EL (cell line): ENCODE results near the gene BDKRB1.

ENCODE experiments used
- DNase-seq: peaks from one replicate; pipeline ENCODE4 v3.0.0-alpha.2; 2016

BDKRB1 gene

DNA sequence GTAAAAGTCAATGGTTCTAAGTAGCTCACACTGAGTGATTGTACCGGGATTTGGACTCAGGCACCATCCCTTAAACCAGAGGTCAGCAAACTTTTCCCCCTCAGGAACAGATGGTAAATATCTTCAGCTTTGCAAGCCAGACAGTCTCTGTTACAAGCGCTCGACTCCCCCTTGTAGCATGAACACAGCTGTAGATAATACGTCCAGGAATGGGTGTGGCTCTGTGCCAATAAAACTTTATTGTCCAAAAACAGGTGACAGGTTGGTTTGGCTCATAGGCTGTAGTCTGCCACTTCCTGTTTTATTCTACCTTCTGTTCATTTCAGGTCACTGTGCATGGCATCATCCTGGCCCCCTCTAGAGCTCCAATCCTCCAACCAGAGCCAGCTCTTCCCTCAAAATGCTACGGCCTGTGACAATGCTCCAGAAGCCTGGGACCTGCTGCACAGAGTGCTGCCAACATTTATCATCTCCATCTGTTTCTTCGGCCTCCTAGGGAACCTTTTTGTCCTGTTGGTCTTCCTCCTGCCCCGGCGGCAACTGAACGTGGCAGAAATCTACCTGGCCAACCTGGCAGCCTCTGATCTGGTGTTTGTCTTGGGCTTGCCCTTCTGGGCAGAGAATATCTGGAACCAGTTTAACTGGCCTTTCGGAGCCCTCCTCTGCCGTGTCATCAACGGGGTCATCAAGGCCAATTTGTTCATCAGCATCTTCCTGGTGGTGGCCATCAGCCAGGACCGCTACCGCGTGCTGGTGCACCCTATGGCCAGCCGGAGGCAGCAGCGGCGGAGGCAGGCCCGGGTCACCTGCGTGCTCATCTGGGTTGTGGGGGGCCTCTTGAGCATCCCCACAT is 7.6 kb downstream of the BDKRB1 start:
- no peak for DNase-seq

DNA sequence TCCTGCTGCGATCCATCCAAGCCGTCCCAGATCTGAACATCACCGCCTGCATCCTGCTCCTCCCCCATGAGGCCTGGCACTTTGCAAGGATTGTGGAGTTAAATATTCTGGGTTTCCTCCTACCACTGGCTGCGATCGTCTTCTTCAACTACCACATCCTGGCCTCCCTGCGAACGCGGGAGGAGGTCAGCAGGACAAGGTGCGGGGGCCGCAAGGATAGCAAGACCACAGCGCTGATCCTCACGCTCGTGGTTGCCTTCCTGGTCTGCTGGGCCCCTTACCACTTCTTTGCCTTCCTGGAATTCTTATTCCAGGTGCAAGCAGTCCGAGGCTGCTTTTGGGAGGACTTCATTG is 8.2 kb downstream of the BDKRB1 start:
- DNase-seq: no peak

DNA sequence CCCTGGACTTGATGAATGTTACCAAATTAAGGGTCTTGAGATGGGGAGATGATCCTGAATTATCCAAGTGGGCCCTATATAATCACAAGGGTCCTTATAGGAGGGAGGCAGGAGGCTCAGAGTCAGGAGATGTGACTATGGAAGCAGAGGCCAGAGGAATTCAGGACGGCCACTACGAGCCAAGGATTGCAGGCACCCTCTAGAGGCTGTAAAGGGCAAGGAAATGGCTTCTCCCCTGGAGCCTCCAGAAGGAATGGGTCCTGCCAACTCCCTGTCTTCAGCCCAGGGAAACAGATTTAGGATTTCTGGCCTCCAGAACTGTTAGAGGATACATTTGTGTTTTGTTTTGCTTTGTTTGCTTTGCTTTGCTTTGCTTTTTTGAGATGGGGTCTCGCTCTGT is 8.8 kb downstream of the BDKRB1 start:
- peak; percentile 61 for DNase-seq

DNA sequence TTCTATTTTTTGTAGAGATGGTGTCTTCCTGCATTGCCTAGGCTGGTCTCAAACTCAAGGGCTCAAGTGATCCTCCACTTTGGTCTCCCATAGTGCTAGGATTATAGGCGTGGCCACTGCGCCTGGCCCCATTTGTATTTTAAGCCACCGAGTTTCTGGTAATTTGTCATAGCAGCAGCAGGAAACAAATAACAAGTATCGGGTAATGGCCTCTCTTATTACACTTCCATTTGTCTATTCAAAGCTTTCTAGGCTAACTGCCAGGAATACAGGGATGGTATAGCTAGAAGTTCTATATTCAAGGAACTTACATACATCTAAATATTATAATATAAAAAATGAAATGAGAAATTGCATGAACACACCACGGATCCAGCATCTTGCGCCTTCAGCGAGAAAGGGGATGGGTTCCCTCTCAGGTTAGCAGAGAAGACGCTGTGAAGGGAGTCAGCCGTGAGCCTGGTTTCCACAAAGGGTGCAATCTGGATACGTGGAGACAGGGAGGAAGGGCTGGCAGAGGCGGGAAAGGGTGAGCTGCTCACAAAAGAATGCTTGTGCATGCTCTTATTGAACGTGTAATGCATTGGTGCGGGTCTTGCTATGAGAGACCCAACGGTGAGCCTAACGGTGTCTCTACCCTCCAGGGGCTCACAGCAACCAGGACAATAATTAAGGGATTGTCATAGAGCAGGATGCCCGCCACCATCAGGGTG is 9.5 kb downstream of the BDKRB1 start:
- DNase-seq: no peak

DNA sequence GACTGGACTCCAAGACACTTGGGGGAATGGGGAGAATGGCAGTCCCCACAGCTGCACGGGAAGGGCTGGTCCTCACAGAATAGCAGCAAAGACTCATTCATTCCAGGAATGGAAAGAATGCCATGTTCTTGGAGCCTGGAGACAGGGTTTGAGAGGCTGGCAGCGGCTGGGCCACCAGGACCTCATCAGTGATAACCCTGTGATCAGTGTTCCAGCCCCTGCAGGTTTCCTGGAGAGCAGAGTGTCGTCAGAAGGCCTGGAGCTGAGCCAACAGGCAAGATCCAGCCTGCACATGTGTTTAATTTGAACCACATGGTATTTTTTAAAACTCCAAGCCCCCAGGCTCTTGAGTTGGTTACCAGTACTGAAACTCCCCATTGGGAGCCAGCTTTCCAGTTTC is 11.3 kb downstream of the BDKRB1 start:
- peak; percentile 94 for DNase-seq

DNA sequence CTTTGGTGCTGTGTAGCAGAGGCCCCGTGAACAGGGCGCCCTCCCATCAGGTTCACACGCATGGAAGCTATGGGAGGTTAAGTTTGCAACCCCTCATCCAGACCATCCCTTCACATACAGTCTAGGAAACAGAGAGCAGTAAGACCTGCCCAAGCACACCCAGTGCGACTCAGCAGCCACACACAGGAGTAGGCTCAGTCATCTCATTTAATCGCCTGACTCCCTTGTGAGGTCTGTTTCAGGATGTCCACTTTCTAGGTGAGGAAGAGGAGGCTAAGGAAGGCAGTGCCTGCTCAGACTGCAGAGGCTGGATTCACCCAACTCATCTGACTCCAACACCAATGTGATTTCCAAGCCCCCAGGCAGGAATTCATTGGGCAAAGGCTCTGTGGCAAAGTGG is 11.9 kb downstream of the BDKRB1 start:
- peak; percentile 56 for DNase-seq

DNA sequence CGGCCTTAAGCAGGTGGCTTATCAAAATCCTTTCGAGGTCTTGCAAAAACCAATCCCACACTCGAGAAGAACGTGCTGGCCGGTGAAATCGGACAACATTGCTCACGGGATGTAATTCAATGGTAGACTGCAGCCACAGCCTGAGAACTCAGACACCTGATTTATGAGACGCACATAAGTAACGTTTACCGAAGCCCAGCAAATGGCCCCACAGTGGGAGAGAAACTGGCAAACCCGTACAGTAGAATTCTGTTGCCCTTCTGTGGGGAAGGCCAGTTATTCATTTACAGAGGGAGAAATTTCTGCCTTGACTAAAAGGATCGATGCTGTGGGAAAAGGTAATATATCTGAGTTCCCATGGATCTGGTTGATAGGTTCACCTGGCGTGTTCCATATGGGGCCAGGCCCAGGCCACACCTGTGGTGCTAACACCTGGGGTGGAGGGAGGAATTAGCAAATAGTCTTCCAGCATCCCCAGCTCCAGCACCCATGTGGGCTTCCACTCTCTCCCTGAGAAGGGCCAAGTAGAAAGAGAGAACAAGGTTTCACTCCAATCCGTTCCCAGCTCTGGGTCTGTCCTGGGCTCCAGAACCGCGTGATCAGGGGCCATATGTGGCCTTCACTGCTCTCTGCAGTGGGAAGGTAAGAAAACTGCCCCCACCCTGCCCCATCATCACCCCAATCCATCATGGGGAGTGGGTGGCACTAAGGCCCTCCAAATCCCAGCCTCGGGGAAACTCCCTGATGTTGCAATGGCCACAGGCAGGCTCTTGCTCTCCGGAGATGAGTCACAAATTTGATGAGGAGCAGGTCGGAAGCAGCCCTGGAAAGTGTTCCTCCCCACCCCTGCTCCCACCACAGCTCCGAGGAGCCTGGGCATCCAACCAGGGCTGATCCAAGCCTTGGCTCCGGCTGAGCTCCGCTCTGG is 12.7 kb downstream of the BDKRB1 start:
- peak; percentile 97 for DNase-seq

DNA sequence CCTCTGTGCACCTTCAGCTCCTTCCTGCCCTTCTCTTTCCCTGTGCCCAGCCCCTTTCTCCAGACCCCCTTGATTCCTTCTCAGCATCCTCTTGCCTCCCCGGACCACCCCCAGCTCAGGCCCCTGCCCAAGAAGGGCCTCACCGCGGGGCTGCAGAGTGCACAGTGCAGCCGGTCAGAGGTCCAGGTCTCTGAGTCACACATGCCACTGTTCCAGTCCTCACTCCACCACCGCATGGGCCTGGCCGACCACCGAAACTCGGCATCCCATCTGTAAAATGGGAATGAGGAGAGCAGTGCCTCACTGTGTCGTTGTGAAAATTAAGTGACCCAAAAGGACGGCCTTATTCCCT is 13.3 kb downstream of the BDKRB1 start:
- no peak for DNase-seq

DNA sequence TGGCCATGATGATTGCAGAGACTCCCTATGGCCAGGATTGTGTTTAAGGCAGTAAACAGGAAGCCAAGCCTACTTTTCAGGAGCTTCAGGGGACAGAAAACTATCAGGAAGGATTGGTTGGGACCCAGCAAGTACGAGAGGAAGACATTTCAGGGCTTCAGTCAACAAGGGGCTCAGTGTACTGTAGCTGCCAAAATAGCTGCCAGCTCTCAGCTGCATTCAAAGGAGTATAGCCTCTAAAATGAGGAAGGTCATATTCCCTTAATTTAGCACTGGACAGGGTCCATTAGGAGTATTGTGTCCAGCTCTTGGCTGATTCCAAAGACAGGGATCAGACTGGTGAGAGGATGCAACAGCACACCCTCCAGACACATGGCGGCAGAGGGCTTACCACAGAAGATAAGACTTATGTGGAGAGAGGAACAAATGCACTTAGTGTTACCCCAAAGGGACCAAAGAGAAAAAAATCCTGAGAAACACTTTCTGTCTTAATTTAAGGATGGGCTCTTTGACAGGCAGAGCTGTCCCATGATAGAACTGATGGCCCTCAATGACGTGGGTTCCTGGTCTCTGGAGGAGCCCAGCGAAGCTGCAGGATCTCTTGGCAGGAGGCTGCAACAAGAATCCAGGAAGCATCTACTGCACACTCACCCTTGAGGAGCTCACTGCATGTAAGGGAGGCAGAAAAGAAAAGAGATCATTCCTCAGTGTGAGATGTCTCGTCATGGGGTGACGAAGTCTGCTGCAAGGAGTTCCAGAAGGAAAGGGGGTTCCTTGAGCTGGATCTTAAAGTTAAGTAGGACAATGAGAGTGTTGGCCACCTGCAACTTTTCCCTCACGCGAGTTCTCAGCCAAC is 14.8 kb downstream of the BDKRB1 start:
- DNase-seq: no peak

DNA sequence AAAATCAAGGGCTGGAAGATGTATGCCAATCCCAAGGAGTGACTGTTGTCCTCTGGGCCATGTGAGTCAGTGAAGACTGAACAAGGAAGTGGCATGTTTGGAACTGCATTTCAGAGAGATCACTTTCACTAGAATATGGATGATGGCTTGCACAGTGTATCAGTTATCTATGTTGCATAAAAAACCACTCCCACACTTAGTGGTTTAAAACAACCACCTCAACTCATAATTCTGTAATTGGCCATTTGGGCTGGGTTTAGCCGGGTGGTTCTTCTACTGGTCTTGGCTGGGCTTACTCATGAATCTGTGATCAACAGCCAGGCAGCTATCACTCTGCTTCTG is 15.4 kb downstream of the BDKRB1 start:
- peak; percentile 34 for DNase-seq

DNA sequence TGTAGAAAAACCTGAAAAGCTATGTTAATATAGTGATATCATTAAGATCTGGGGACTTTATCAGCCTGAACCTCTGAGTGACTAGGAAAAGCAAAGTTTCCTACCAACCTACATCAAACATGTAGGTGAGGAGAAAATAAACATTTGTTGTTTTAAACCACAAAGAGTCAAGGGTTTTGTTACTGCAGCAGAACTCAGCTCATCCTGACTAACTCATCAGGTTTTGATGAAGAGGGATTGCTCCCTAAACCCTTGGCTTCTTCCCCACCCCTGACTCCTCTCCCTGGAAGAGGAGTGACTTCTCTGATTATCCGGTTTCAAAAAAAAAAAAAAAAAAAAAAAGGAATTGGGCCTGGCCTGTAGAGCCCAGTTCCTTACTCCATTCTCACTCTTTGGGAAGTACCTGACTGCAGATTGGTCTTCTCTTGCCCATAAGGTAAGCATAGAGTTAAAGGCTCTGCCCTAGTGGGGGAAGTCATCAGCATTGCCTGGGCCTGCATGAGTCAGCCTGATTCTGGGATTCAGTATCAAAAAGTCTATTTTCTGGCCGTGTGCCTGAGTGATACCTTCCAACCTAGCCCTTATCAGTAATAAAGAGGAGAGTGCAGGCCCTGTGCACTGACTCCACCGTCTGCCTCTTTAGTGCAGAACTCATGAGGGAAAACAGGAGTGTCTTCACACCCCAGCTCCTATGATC is 16.9 kb downstream of the BDKRB1 start:
- DNase-seq: peak; percentile 34

DNA sequence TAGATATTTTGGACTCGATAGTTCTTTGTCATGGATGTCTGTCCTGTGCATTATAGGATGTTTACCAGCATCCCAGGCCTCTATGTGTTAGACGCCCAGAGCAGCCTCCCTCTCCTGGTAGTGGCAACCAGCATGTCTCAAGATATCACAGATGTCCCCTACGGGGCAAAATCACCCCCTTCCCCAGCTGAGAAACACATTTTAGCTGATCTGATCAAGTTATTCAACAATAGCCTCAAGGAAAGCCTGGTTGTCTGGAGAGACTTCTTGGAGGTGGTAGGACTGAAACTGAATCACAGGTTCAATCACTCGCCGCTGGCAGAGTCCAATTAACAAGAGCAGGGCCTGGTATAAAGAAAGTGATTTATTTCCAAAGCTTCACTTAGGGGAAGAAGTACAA is 17.6 kb downstream of the BDKRB1 start:
- no peak for DNase-seq

DNA sequence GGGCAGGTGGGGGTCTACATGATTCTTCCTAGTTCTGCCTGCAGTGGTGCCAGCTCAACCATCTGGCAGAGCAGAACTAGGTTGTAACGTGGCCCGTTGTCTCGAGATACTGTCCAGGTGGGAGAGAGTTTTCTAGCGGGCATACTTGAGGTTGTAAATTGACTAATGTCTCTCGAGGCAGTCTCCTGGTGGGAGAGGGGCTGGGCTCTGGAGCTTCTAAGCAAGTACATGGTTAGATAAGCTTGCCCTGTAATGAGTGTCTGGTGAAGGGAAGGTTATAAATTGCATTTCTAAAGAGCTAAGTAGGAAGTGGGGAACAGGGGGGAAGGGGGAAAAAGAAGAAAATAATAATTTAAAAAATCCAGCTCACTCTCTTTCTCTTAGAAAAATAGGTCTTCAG is 18.1 kb downstream of the BDKRB1 start:
- DNase-seq: no peak

DNA sequence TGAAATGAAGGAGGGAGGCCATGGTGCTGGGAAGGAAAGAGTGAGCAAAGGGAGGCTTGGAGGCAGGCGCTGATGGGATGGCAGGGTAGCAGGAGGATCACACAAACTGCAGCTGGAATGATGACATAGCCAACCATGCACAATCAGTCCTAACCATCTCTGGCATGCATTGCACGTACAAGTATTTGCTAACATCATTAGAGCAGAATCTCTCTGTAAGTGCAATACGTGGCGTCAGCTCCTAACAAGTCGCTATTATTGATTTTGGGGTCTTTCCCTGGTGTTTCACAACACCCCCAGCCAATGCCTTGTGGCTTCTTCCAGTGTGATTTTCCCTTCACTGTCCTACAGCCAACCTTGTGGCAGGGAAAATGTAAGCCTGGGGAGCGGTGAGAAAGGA is 18.5 kb downstream of the BDKRB1 start:
- peak; percentile 78 for DNase-seq

DNA sequence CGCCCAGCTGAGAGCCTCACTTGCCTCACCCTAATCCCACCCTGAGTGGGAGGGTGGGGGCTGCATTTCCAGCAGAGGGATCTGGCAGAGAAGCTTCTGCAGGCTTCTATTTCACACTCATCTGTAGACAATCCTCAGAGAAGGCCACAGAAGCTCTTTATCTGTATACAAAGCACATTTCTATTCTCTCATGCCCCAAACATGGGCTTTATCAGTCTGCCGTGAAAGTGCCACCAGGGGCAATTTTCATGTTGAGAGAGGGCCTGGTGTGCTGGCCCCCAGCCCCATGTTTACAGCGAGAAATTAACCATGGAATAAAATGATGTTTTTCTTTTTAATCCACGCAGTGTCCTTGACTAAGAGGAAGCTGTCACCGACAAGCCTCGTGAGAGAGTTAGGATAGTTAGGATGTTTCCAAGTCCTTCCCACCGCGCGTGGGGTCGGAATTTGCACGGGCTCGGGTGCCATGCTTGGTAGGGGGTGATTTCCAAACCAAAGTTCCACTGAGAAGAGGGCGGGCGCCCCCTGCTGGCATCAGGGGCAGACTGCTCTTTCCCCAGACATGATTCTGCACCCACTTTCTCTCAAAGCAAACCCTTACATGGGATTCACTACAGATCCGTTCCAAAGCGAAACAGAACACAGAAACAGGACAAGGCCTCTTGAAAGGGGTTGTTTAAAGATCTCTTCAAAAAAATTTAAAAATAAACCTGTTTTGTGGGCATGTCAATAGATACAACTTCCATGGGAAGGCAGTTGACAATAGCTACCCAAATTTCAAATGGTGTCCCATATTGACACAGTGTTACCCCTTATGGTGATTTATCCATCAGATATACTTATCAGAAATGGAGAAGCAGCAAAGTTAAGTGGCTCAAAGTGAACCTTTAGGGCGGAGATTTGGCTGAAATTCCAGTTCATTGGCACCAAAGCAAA is 19.4 kb downstream of the BDKRB1 start:
- peak; percentile 74 for DNase-seq

DNA sequence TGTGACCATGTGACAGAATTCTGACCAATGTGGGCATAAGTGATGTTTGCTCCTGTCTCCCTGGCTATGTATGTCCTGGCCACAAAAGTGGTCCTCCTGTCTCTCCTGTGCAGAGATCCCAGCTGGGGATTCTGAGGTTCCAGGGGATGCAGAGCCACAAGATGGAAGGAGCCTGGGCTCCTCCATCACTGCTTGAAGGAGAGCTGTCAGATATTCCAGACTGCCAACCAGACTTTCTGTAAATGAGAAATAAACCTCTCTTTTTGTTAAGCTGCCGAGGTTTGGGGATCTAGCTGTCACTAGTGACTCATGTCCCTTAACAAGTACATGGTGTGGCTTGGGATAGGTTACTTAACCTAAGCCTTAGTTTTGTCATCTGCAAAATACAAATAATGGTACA is 21.9 kb downstream of the BDKRB1 start:
- DNase-seq: no peak

DNA sequence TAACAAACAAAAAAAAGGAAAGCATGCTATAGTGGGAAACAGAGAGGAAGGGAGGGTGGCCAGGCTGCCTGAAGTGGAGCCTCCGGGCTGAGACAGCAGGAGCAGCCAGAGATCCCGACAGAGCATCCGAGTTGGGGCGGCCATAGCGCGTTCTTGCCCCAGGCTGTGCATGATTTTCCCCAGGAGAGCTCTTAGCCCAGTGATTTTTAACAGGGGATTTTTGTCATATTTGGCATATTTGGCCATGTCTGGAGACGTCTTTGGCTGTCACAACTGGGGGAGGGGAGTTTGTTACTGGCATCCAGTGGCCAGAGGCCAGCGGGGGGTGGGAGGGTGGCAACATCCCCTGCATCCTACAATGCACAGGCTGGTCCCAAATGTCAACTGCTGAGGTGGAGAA is 23.6 kb downstream of the BDKRB1 start:
- DNase-seq: peak; percentile 51

DNA sequence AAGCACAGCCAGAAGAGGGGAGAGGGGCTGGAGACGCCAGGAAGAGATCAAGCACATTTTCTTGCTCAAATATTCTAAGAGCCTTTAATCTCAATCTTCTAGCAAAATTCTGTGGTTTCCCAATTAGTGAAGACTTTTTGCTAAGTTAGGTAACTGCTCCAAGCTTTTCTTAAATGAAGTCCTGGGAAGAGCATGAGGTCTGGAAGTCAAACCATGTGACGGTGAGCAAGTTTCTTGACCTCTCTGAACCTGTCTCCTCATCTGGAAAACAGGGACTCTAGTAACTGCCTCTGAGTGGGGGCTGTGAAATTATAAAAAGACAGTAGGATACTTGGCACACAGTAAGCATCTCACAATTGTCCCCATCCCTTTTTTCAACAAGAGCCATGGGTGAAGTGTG is 24.1 kb downstream of the BDKRB1 start:
- no peak for DNase-seq

DNA sequence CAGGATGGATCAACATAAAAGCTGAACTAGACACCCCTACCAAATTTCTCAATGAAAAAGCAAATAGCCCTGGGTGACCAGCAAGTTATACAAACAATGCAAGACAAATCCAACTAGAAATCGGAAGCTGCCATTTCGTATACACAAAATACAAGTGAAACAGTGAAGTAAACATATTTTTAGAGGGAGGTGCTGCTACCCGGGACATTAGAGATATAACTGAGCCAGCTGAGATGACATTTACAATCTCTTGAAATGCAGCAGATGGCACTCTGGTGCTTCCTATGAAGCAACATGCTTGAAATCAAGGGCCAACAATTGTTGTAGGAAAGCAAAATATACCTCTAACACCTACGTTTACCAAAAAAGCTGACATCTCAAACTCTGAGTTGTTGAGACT is 25.5 kb downstream of the BDKRB1 start:
- DNase-seq: no peak

DNA sequence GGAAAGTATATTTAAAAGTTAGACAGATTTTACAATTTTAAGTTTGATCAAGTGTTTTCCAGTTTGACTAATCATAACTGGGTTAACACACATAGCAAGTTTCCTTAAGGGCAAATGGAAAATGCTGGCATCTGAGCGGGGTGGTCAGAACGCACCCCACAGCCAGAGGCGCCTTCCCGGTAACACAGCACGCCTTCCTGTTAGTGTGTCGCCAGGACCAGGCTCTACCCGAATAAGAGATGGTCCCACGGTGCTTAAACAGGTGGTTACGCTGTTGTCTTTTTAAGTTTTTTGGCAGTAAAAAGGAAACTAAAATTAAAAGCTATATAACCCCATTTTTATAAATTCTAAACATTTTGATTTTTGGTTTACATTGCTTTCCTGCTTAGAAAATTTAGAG is 28.0 kb downstream of the BDKRB1 start:
- DNase-seq: no peak

DNA sequence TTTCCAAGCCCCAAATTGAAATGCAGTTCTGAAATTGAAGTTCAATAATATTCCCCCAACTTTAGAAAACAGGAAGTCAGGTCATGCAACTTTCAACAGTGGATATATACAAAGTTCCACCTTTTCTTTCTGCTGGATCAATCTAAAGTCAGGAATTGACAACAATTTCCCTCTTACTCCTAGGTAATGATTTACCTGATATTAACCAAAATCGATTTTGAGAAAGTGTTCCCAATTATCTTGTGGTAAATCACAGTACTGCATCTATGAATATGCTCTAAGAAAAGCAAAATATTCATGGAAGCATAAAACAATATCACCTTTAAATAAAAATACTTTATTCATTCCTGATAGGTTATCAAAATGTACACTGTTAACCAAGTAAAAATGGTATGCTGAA is 28.4 kb downstream of the BDKRB1 start:
- no peak for DNase-seq
